Measurements from ENCODE around the gene NOL7. TPM values are rescaled to one million over a fixed set of nuclear protein-coding genes. Genes with fewer than 3 reads are reported as not detected.

The NOL7 gene
- total and polyA plus RNA-seq, 2 donors (not counting 3 experiments of a cell fraction or from before 2014, with no cell fraction given): 36.3 to 80.0 TPM

GRCh38 chr6:13574149-13574570 is 41.0 kb upstream of the NOL7 start:
- H3K36me3 ChIP-seq (ENCODE audit: control insufficient read depth in 2 of 2, extremely low read depth in 1 of 2, insufficient read depth in 2 of 2, low read length in 2 of 2): no peaks in the 10 kb centered on the region
- peak overlapping the region; percentile 93 for H3K9ac ChIP-seq (replicated peaks; ENCODE audit: extremely low read depth, insufficient read depth, low read length)
- DNase-seq (ENCODE audit: low read depth, low spot score) (peak; percentile 96), FAIRE-seq (peak; percentile 88)
- POLR2A ChIA-PET: interaction anchor here (0.6 to 1.7 kb wide), 7 partner anchors 9 to 271 kb away, joined by 3 to 7 read pairs (median 3); partner anchors contain the start of genes GFOD1 and NOL7
- no peak for TF ChIP-seq EZH2 (IDR thresholded peaks at IDR 0.05; ENCODE audit: borderline replicate concordance, low read depth, low read length, severe bottlenecking)
- peak; percentile 72 for TF ChIP-seq POLR2A (IDR thresholded peaks at IDR 0.05; ENCODE audit: low read depth, low read length)
- TF ChIP-seq FOS (IDR thresholded peaks at IDR 0.05; ENCODE audit: borderline replicate concordance, insufficient read depth, low read length): no peak
- TF ChIP-seq POLR2AphosphoS5 (IDR thresholded peaks at IDR 0.05; ENCODE audit: insufficient read depth, low read depth, low read length): peak; percentile 85
- TF ChIP-seq CTCF (IDR thresholded peaks at IDR 0.05; ENCODE audit: extremely low read depth in 1 of 2, insufficient read depth in 1 of 2, low read depth in 1 of 2, low read length in 2 of 2): peak in 1 of 2 donors; percentile 40
- BruUV-seq (replicated peaks): no TSS peak
- peak overlapping the region; percentile 80 for H3K27ac ChIP-seq (ENCODE audit: insufficient read depth, low read depth, low read length)
- no peaks in the 10 kb centered on the region for H3K79me2 ChIP-seq (ENCODE audit: control insufficient read depth, insufficient read depth, low read length)
- no peaks in the 10 kb centered on the region for H3K27me3 ChIP-seq (ENCODE audit: control insufficient read depth in 2 of 2, insufficient read depth in 2 of 2, low read length in 2 of 2)
- no peaks in the 10 kb centered on the region for H4K20me1 ChIP-seq (replicated peaks; ENCODE audit: control insufficient read depth, extremely low read depth, insufficient read depth, low read length)
- H3K9me3 ChIP-seq (replicated peaks; ENCODE audit: control insufficient read depth, insufficient read depth, low read length): no peaks in the 10 kb centered on the region
- H3K4me2 ChIP-seq (ENCODE audit: insufficient read depth, low read length): peak overlapping the region; percentile 60
- H3K4me3 ChIP-seq (replicated peaks in 1 of 3; ENCODE audit: insufficient read depth in 1 of 3, low read depth in 1 of 3, low read length in 3 of 3): peak overlapping the region; percentile 54 to 88 (median 75)
- intact Hi-C loops (cut with micrococcal nuclease) (loop anchor here (1.0 to 10.0 kb wide), 9 partner anchors 19 to 238 kb away; partner anchors contain the start of genes GFOD1 and NOL7), dilution Hi-C loops (cut with MboI; ENCODE audit: extremely low pct_ligation_motif_present, low sequenced_read_pairs) (loop anchor here (25.0 kb wide), 1 partner anchor 237 kb away; the partner anchor contains the start of gene TBC1D7)
- no peaks in the 10 kb centered on the region for H3K9me1 ChIP-seq (replicated peaks; ENCODE audit: control insufficient read depth, extremely low read depth, insufficient read depth, low read length)
- H3K4me1 ChIP-seq (ENCODE audit: control insufficient read depth, extremely low read depth, insufficient read depth, low read length): peaks cover 8% of the 10 kb centered on the region
- peak overlapping the region; percentile 77 for H2AFZ ChIP-seq (ENCODE audit: low read depth, low read length)
- CTCF ChIA-PET: interaction anchor here (0.7 to 6.1 kb wide), 44 partner anchors 8 to 663 kb away, joined by 3 to 62 read pairs (median 6); partner anchors contain the start of genes GFOD1, NOL7 and TBC1D7
